ENCODE data around the gene TMC1. TPM values are rescaled to one million over a fixed set of nuclear protein-coding genes. Genes with fewer than 3 reads are reported as not detected.

The TMC1 gene
- total and polyA plus RNA-seq, 11 donors: 0.07 to 0.75 (median 0.33) TPM; not detected in 5

DNA sequence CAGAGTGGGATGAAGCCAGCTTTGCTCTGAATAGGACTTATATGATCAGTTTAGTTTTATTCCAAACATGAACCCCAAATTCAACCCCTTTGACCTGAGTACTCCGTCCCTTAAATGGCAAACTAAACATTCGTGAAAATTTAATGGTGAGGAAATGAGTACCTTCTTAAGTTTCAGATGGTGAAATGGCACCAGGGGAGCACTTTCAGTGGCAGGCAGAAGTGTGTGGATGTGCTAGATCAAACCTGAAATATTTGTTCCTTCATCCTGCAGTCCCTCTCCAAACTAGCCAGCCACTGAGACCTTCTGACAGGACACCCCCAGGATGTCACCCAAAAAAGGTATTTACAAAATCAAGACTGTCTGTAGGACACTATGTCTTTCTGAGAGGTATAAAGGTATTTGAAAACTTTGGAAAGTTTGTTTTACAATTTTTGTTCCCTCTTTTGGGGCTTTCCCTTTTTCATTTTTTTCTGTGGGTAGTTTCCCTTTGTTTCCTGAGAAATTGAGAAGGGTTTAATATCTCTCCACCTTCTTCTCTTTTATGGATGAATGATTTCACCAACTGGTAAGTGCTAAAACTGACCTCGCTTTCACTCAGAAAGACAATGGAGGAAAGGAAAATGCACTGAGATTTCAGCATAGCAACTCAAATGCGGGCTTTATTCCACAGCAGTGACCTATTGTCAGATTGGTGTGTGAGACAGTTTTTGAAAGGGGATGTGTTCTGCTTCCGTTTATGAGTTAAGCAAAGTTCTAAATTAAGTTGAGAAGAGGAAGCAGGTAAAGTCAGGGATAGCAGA is 127.1 kb downstream of the TMC1 start:
- Histone ChIP-seq H3K27ac (no peak overlapping the region), H3K4me1 (peaks cover 0 to 6% (median 0%) of the 10 kb centered on the region in 12 donors), H3K4me3 (no peak overlapping the region), H3K27me3 (no peaks in the 10 kb centered on the region), H3K36me3 (no peaks in the 10 kb centered on the region), H3K9me3 (no peaks in the 10 kb centered on the region)
- ATAC-seq (no peak), DNase-seq (no peak)
- TF ChIP-seq CTCF (IDR thresholded peaks at IDR 0.05): no peak
- intact Hi-C loops (cut with DNase I): no loop called here
- 61 to 72% (median 67%) methylated on average over 5 of the region's 5 CpGs for WGBS, 4 donors

DNA sequence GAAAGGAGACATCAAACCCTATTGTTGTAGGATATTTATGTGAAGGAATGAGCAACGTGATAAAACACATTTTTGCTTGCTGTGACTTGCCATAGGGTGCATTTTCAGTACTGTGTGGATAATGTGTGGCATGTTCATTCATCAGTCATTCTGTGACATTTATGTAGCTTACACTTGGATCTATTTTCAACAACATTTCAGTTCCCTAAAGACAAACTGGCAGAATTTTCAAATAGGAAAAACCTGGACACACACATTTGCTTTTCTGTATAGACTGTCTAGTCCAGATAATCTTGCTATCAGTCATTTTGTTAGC is 127.7 kb downstream of the TMC1 start:
- H3K4me1 ChIP-seq: peaks cover 0 to 6% (median 0%) of the 10 kb centered on the region in 12 donors
- ATAC-seq (no peak), DNase-seq (no peak)
- 25 to 38% (median 32%) methylated on average over 1 of the region's 1 CpG for WGBS, 4 donors
- no peak for TF ChIP-seq POLR2A (IDR thresholded peaks at IDR 0.05)
- TF ChIP-seq CTCF (IDR thresholded peaks at IDR 0.05): no peak
- H3K36me3 ChIP-seq: no peaks in the 10 kb centered on the region
- no peak overlapping the region for H3K4me3 ChIP-seq
- no peaks in the 10 kb centered on the region for H3K9me3 ChIP-seq
- intact Hi-C loops (cut with DNase I): no loop called here
- no peak overlapping the region for H3K27ac ChIP-seq
- no peaks in the 10 kb centered on the region for H3K27me3 ChIP-seq

DNA sequence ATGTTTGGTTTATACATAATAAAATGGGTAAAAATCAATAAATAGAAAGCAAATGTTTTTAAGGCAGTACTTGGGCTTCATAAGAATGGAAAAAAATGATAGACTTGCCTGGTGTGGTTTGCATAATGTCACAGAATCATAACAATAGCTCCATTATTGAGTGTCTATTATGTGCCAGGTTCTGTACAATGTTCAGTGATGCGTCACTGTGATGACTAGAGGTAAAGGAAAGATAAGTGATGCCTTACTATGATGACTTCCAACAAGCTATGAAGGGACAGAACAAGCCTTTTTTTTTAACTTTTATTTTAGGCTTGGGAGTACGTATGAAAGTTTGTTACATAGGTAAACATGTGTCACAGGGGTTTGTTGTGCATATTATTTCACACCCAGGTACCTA is 128.8 kb downstream of the TMC1 start:
- WGBS, 4 donors: 70 to 84% (median 80%) methylated on average over 2 of the region's 2 CpGs
- Histone ChIP-seq H3K4me3 (no peak overlapping the region), H3K9me3 (no peaks in the 10 kb centered on the region), H3K36me3 (no peaks in the 10 kb centered on the region), H3K27me3 (no peaks in the 10 kb centered on the region), H3K27ac (no peak overlapping the region), H3K4me1 (peaks cover 0 to 6% (median 0%) of the 10 kb centered on the region in 12 donors)
- intact Hi-C loops (cut with DNase I): no loop called here
- no peak for TF ChIP-seq CTCF (IDR thresholded peaks at IDR 0.05)
- TF ChIP-seq POLR2A (IDR thresholded peaks at IDR 0.05): no peak
- DNase-seq (no peak), ATAC-seq (no peak)

GRCh38 chr9:72656021-72656420 is 134.6 kb downstream of the TMC1 start:
- 94 to 98% (median 95%) methylated on average over 12 of the region's 12 CpGs for WGBS, 4 donors
- TF ChIP-seq CTCF (IDR thresholded peaks at IDR 0.05) (no peak), POLR2A (IDR thresholded peaks at IDR 0.05) (no peak)
- Histone ChIP-seq H3K4me1 (no peaks in the 10 kb centered on the region), H3K9me3 (no peaks in the 10 kb centered on the region), H3K4me3 (no peak overlapping the region), H3K36me3 (no peaks in the 10 kb centered on the region), H3K27me3 (no peaks in the 10 kb centered on the region), H3K27ac (no peak overlapping the region)
- intact Hi-C loops (cut with DNase I): no loop called here
- ATAC-seq (no peak), DNase-seq (no peak)
